Mesothelial cell of epicardium (in vitro differentiated cells): ENCODE results near the gene KRTAP17-1. TPM values are rescaled to one million over a fixed set of nuclear protein-coding genes. Genes with fewer than 3 reads are reported as not detected.

Experiments used
- DNase-seq, 2 experiments: peaks; one replicate each; pipeline ENCODE4 v3.0.0; 2021; ENCODE audit warnings: low spot score in 2 of 2; ENCODE audit not compliant: unreplicated experiment in 2 of 2
- H3K27ac Mint-ChIP-seq: 2 replicates; pipeline ENCODE4 v1.8.0; 2021; ENCODE audit warnings: mixed read lengths
- H3K27me3 Mint-ChIP-seq: 2 replicates; pipeline ENCODE4 v1.8.0; 2021; ENCODE audit warnings: low read depth, mixed read lengths
- H3K36me3 Mint-ChIP-seq: 2 replicates; pipeline ENCODE4 v1.8.0; 2021; ENCODE audit warnings: mixed read lengths
- H3K4me1 Mint-ChIP-seq: 2 replicates; pipeline ENCODE4 v1.8.0; 2021; ENCODE audit warnings: mixed read lengths
- H3K4me3 Mint-ChIP-seq: 2 replicates; pipeline ENCODE4 v1.8.0; 2021; ENCODE audit warnings: mild to moderate bottlenecking, moderate library complexity, mixed read lengths
- H3K9me3 Mint-ChIP-seq: 2 replicates; pipeline ENCODE4 v1.8.0; 2021; ENCODE audit warnings: mixed read lengths
- CTCF ChIP-seq: fragments of 200-600 bp; sonication (generic); IDR thresholded peaks from one replicate; pipeline ENCODE4 v1.5.0; 2021; ENCODE audit warnings: antibody characterized with exemption; ENCODE audit not compliant: unreplicated experiment
- total RNA-seq: library from RNA; stranded (reverse); gene quantifications from 3 replicates; pipeline ENCODE4 v1.2.1, GENCODE V29; 2021

Gene KRTAP17-1
- total RNA-seq, 1 donor from 2014 or later, result not detected

- Mint-ChIP-seq H3K27me3 (no peaks in the 10 kb centered on the region), H3K4me3 (no peak overlapping the region), H3K27ac (no peak overlapping the region), H3K4me1 (peaks cover 16% of the 10 kb centered on the region), H3K9me3 (peaks cover 9% of the 10 kb centered on the region), H3K36me3 (peaks cover 1% of the 10 kb centered on the region)
- no peak for DNase-seq
- no peak for TF ChIP-seq CTCF
Measured at GRCh38 chr17:41325126-41325525, 9.6 kb upstream of the KRTAP17-1 start.

- peaks cover 15% of the 10 kb centered on the region for H3K4me1 Mint-ChIP-seq
- H3K9me3 Mint-ChIP-seq, result peaks cover 16% of the 10 kb centered on the region
- no peak for DNase-seq
- TF ChIP-seq CTCF, result no peak
- no peak overlapping the region for H3K4me3 Mint-ChIP-seq
- peaks cover 4% of the 10 kb centered on the region for H3K36me3 Mint-ChIP-seq
- peak overlapping the region; percentile 63 for H3K27ac Mint-ChIP-seq
- H3K27me3 Mint-ChIP-seq, result no peaks in the 10 kb centered on the region
Measured at GRCh38 chr17:41324180-41325075, 8.9 kb upstream of the KRTAP17-1 start.

- Mint-ChIP-seq H3K27me3 (no peaks in the 10 kb centered on the region), H3K9me3 (peaks cover 24% of the 10 kb centered on the region), H3K4me1 (peaks cover 12% of the 10 kb centered on the region), H3K4me3 (no peak overlapping the region), H3K27ac (no peak overlapping the region), H3K36me3 (peaks cover 4% of the 10 kb centered on the region)
- DNase-seq, result no peak
- no peak for TF ChIP-seq CTCF
Measured at GRCh38 chr17:41322903-41323895, 7.7 kb upstream of the KRTAP17-1 start.

- H3K27ac Mint-ChIP-seq, result no peak overlapping the region
- no peak overlapping the region for H3K4me3 Mint-ChIP-seq
- H3K36me3 Mint-ChIP-seq, result peaks cover 4% of the 10 kb centered on the region
- peak; percentile 73 for TF ChIP-seq CTCF
- no peaks in the 10 kb centered on the region for H3K27me3 Mint-ChIP-seq
- H3K9me3 Mint-ChIP-seq, result peaks cover 25% of the 10 kb centered on the region
- no peak for DNase-seq
- peaks cover 12% of the 10 kb centered on the region for H3K4me1 Mint-ChIP-seq
Measured at GRCh38 chr17:41322094-41322902, 6.8 kb upstream of the KRTAP17-1 start.

GRCh38 chr17:41318231-41318630 is 2.7 kb upstream of the KRTAP17-1 start:
- Mint-ChIP-seq H3K9me3 (peaks cover 25% of the 10 kb centered on the region), H3K4me1 (peaks cover 6% of the 10 kb centered on the region), H3K4me3 (no peak overlapping the region), H3K27me3 (peaks cover 2% of the 10 kb centered on the region), H3K27ac (no peak overlapping the region), H3K36me3 (peaks cover 4% of the 10 kb centered on the region)
- DNase-seq, result no peak
- TF ChIP-seq CTCF, result no peak
